Stimulated activated CD4-positive, alpha-beta T cell treated with anti-CD3 and anti-CD28 coated beads, Interleukin-1b, Interleukin-23, amount 100 ng/mL, for 48 hours (primary cell): Measurements from ENCODE around the gene CTTN.
"Not testable (repeated sequence)": the region's sequence is repeated elsewhere in the genome, so short reads cannot be mapped to it uniquely, and the experiment has no call there.

Source experiments
- DNase-seq: peaks from one replicate; pipeline ENCODE4 v3.0.0-alpha.2; 2020

The CTTN gene

DNA sequence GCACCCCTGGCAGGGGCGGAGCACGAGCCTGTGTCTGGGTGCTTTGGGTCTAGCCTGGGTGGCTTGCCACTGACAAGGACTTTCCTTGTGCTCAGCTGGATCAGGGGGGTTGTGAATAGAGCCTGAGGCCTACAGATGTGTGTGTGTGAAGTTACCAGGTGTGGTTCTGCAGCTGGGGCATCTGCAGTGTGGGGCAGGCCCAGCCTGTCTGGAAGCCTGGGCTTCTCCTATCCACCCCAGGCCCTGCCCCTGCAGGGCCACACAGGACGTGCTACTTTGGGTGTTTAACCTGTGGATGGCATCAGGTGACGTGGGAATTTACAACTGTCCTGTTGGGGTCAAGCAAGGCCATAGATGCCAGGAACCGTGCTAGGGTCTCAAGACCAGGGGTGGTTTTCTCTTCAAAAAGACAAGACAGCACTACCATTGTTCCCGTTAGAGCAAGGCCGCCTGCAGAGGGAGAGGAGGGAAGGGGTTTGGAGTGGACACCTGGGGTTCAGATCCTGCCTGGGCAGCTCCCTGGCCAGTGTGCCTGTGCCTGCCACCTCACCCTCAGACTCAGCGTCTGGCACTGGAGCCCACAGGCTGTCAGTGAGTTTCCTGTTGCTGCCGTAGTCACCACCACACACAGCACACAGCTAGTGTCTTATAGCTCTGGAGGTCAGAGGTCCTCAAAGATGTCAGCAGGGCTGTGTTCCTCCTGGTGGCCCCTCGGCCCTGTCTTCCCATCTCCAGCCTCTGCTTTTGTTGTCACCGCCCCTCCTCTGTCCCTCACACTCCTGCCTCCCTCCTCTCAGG, 31.6 kb downstream of the CTTN start:
- DNase-seq = no peak

DNA sequence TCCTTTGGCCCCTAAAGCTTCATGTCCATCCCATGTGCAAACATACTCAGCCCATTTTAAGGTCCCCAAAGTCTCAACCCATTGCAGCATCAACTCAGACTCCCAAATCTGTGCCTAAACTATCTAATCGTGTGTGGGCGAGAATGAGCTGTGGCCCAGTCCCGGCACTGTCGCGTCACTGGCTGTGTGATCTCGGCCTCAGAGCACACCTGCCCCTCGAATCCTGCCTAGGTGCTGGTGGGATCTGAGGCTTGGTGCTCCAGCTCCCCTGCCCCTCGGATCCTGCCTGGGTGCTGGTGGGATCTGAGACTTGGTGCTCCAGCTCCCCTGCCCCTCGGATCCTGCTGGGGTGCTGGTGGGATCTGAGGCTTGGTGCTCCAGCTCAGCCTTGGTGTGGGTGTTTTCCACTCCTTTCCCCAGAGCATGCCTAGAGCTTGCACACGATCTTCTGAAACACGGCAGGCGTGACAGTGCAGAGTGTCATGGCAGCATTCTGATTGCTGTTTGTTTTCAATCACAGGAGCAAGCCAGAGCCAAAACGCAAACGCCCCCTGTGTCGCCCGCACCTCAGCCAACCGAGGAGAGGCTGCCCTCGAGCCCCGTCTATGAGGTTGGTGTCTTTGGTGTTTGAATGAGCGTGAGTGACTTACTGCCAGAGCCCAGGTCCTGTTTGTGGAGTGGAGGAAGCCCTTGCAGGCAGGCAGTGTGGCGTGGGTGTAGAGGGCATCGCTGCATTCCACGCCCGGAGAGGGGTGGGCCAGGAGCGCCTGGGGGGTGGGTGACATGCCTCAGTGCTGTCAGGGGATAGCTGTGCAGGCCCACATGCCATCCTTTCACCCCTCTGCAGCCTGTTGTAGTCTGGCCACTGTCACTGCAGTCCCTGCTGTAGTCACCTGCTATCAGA, 32.6 kb downstream of the CTTN start:
- DNase-seq = no peak

DNA sequence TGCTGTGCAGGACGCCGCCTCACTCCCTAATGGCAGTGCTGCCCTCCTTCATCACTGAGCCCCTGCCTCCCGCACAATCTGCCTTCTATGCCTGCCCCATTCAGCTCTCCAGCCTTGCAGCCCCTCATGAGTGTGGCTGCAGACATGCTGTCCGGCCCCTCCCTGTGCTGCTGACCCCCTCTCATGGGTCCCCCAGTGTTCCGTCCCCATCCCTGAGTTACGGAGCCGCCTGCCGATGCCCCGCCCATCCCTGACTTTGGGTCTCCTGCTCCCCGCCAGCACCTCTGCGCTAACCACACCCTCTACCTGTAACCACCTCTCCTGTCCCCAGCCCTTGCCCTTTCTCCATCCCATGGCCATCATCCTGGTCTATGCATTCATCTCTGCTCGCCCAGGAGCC, 33.3 kb downstream of the CTTN start:
- no peak for DNase-seq

DNA sequence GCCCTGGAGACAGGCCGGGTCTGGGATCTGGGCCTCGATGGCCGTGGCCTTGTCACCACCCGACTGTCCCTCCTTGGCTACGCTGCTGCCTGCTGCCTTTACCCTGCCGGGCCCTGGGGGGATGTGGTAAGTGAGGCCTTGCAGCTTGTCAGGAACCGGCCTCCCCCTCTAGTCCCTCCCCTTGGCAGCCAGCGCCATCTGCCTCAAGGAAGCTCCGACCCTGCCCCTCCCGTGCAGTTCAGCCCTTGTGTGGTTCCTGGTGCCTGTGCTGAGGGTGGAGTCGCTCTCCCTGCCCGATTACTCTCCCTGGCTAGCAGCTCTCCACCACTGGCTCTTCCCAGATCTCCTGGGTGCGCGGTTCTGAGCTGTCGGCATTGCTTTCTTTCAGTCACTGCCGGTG, 33.7 kb downstream of the CTTN start:
- DNase-seq = no peak

DNA sequence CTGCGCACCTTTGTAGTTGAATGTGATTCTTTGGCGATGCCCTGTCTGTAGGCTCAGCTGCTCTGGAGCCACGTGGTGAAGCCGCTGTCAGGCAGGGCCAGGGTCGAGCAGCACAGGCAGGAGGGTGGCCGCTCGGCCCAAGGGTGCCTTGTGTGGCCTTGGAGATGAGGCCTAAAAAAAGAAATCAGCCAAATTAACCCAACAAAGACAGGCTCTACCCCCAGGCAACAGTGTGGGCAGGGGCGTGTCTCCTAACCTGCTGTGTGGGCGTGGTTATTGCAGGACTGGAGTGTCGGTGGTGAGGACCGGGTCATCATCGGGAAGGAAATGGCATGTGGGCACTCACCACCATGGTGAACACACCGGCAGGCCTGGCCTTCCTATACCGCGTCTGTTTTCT, 34.3 kb downstream of the CTTN start:
- no peak for DNase-seq

DNA sequence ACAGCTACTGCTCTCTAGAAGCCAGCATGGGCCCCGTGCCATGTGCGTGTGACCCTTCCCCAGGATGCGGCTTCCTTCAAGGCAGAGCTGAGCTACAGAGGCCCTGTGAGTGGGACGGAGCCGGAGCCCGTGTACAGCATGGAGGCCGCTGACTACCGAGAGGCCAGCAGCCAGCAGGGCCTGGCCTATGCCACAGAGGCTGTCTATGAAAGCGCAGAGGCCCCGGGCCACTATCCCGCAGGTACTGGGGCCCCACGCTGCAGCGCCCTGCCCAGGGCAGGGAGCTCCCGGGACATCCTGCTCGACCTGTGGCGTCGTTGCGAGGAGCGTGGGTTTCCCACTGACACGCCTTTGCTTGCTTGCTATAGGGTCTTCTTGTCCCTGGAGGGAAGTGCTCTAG, 34.7 kb downstream of the CTTN start:
- DNase-seq = no peak

DNA sequence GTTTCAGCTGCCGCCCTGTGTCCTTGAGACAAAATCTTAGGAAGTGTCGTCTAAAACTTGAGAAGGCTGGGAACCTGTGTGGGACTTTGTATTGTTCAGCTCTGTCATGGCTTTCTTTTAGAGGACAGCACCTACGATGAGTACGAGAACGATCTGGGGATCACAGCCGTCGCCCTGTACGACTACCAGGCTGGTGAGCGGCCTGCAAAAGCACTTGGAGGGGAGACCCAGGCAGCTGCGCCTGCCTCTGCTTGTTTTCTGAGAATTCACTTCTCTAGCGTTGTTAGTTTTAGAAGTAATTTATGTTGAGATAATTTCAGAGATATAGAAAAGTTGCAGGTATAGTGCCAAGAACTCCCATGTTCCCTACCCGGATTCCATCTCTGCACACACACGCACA, 35.2 kb downstream of the CTTN start:
- DNase-seq = no peak

DNA sequence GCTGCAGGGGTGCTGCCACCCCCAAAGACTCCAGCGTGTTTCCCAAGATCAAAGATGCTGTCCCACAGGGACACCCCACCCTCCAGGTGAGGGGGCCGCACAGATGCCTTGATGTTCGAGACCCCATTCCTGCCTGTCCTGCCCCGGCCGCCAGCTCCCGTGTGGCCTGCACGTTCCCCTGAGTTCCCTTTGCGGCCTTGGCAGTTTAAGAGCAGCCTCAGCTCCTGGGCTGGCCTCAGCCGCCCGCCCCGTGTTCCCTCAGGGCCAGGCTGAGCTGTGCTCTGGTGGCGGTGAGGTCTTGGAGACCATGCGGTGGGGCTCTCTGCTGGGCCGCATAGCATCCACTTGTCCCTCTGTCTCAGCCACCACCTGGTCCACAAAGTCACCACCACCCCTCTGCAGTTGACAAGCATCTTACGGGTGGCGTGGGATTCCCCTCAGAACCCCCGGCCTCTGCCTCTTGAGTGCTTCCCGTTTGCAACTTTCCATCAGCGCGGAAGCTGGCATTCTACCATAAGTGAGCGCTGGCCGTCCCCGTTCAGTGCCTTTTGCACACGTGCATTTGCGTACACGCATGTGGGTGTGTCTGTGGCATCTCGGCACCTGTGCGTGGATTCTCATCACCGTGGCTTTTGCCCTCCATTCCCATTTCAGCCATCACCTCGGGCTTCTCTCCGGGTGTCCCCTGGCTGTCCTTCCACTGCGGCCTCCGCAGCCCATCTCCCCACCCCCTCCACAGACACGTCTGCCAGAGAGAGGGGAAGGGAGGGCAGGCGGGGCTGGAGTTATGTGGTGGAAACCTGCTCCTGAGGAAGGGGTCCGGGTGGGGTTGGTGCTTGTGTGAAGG, 35.9 kb downstream of the CTTN start:
- DNase-seq = no peak

DNA sequence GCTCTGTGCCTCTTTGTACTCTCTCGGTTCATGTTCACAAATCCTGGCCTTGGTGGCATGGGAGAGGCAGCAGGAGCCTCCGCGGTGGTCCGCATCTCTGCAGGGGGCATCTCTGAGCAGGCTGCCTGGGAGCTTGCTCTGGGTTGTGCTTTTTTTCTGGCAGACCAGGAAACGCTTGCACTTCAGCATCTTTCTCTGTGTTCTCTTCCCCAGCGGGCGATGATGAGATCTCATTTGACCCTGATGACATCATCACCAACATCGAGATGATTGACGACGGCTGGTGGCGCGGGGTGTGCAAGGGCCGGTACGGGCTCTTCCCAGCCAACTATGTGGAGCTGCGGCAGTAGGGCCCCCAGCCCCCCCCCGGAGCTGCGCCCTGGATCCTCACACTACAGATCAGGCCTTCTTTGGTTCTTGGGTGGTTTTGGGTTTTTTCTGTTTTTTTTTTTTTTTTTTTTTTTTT, 36.5 kb downstream of the CTTN start:
- DNase-seq = no peak

DNA sequence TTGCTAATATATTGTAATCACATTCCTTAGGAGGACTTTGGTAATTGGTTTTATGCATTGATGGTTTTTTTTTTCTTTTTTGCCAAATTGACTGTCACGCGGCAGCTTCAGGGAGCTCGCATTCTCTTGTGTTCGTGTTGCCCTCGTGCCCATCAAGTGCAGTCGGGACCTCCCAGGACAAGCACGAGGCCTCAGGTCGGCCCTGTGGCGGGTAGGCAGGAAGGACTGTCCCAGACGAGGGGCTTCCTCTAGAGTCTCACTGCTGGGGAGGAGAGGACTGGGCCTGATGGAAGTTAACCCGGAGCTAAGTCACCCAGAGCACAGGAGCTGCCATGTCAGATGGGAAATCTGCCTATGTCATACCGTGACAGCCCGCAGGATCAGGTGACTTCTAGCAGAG, 37.0 kb downstream of the CTTN start:
- no peak for DNase-seq

DNA sequence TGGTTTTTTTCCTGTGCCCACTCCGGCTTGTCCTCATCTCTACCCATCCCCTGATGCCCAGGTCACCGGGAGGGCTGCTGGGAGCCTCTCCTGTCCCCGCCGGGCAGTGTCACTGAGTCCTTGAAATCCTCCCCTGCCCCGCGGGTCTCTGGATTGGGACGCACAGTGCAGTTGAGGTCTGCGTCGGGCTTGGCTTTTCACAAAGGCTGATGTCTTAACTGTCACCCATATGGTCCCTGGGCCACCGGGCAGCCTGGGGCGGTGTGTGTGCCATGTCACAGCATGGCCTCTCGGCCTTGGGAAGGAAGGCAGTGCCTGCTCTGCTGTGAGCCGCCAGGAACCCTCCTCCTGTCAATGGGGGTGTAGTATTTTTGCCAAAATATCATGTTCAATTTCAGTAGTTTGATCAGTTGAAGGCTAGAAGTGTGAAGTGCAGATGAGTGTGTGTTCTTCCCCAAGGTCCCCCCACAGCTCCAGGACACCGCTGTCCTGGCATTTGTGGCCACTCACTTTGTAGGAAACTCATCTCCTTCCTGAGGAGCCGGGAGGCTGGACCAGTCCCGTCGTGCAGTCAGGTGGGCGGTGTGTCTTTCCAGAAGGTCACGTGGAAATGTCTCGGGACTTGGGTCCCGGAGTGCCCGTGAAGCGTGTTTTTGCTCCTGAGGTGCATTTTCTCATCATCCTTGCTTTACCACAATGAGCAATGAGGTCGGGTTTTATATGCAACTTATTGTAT, 37.6 kb downstream of the CTTN start:
- no peak for DNase-seq

DNA sequence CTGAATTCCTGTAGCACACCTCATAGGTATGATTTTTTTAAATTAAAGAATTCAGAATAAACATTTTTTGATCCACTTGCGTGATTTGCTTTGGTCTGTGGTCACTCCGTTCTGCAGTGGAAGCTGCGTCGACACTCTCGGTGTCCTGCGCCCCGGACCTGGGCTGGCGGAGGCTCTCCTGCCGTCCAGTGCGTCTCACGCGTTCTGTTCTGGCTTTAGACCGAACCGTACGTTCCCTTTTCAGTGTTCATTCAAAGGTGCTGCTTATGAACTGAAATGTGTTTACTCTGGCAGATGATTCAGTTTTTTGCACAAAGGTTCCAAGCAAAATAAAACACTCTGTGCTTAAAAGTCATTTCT, 38.2 kb downstream of the CTTN start:
- no peak for DNase-seq

DNA sequence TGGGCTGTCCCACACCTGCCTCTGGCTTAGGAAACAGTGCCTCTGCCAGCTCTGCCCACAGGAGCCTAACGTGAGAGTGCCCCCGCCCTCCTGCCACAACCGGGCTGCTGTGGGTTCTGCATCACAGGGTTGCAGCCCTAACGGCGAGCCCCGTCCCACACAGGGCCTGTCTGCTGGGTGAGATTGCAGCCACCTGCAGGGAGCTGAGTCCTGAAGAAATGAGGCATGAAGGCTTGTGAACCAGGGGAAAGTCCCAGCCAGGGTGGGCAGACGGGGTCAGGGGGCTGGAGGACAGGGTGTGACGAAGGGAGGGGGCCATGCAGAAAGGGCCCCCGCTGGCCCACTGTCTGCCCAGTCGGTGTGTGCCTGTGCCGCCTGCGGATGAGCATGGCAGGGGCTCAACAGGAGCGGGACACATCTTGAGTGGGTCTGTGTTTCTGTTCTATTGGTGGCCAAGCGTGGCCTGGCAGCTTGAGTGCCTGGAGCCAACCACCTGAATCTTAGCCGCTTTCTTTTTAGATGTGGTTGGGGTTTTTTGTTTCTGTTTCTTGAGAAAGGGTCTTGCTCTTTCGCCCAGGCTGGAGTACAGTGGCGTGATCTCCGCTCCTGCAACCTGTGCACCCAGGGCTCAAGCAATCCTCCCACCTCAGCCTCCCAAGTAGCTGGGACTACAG, 38.9 kb downstream of the CTTN start:
- no peak for DNase-seq

DNA sequence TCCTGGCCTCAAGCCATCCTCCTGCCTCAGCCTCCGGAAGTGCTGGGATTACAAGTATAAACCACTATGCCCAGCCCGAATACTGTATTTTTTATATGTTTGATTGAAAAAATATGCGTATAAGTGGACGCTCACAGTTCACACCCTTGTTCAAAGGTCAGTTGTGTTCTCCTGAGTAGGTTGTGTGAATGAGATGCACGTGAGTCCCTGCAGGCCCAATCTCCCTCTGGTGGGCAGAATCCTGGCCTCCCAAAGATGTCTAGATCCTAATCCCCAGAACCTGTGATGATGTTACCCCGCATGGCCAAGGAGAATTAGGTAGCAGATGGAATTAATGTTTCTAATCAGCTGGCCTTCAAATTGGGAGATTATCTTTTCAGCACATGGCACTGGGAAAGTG, 41.9 kb downstream of the CTTN start:
- no peak for DNase-seq

DNA sequence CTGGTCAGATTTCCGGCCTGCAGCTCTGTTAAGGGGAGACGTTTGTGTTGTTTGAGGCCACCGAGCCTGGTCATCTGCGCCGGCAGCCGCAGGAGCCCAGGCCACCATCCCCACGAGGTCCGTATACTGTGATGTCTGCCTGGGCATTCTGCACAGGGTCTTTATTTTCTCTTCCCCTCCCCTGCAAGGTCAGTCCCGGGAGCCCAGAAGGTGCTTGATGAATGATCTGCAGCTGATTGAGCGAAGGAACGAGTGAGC, 45.4 kb downstream of the CTTN start:
- DNase-seq = no peak

DNA sequence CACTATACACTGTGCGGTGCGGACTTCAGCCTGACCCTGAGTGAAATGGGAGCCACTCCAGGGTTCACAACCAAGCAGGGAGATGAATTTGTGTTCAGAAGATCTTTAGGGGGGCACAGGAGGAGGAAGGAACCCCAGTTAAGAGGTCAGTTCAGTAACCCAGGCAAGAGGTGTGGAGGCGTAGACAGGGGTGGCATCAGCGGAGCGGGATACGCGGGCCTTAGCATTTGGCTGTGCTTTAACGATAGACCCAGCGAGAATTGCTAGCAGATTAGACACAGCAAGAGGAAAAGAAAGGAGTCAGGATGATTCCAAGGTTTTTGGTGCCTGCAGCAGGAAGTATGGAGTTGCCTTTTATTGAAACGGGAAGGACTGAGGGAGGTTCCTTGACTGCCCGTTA, 46.8 kb downstream of the CTTN start:
- DNase-seq = no peak

DNA sequence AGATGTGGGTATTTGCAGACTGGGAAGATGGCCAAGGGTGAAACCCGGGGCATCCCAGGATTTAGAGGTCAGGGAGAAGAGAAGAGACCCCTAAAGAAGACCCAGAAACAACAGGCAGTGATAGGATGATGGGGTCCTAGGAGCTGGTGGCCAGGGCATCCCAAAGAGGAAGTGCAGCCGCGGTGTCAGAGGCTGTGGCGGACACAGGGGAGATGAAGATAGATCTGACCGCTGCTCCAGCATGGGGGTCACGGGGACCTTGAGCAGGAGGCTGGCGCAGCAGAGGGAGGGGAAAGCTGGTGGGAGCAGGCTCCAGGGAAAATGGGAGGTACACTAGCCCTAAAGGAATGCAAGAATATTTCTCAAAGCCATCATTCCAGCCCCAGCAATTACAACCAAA, 47.3 kb downstream of the CTTN start:
- DNase-seq = no peak

DNA sequence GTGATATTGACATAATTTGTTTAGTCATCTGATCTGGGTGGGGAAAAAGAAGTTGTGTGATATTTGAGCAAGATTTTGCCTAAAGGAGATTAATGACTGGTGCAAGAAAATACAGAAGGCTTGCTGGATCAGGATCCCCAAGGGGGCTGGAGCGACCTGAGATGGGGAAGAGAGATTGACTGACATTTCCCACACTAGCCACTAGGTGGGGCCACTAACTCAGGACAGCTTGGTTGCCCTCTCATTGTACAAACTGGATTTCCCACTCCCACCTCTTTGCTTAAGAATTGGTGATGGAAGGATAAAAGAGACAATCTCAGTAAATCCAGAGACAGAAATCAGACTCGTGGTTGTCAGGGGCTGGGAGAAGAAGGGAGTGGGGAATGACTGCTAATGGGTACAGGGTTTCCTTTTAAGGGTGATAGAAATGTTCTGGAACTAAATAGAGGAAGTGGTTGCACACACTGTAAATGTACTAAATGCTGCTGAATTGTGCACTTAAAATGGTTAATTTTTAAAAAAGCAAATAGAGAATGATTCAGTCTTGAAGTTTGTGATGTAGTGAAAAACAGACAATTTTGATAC, 50.7 kb downstream of the CTTN start:
- DNase-seq = no peak

DNA sequence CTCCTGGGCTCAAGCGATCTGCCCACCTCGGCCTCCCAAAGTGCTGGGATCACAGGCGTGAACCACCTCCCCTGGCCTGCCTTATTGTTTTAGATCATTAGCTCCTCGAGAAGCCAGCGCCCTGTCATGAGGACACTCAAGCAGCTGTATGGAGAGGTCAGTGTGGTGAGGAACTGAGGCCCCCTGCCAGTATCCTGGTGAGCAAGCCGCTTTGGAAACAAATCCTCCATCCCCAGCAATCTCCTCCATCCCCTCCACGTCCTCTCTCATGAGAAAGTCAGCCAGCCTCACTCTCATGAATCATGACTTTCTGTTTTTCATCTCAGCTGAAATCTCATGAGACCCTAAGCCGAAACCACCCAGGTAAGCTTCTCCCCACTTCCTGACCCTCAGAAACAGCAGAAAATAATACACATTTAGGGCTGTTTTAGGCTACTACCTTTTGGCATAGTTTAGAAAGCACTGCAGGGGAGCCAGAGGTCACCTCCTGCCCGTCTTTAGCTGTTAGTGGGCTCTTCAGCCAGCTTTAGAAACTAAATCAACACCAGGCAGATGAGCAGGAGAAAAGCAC, 56.0 kb downstream of the CTTN start:
- no peak for DNase-seq

DNA sequence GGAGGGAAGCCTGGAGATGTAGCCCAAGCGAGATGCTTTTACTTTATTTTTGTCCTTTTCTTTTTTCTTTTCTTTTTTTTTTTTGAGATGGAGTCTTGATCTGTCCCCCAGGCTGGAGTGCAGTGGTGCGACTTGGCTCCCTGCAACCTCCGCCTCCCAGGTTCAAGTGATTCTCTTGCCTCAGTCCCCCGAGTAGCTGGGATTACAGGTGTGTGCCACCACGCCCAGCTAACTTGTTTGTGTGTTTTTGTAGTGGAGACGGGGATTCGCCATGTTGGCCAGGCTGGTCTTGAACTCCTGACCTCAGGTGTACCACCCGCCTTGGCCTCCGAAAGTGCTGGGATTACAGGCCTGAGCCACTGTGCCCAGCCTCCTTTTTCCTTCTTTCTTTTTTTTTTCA, 56.5 kb downstream of the CTTN start:
- not testable (repeated sequence) for DNase-seq

DNA sequence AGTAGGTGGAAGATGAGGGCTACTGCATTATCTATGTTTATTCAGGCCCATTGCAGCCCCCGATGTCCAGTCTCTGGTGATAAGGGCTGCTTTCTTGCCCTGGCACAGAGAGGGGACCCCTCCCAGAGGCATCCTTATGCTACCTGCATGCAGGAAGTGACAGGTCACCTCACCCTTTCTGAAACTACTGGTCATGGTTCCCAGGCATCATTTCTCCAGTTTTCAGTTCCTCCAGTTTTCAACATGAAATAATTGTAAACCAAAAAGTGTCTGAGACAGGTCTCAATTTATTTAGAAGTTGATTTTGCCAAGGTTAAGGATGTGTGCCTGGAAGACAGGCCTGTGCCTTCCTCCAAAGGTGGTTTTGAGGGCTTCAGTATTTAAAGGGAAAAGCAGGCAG, 57.0 kb downstream of the CTTN start:
- no peak for DNase-seq
